ENCODE data around the gene SHISA5.

The SHISA5 gene

GRCh38 chr3:48423241-48423882, 80.6 kb downstream of the SHISA5 start:
- no peak for TF ChIP-seq CTCF (IDR thresholded peaks at IDR 0.05; ENCODE audit: low read depth, low read length)
- DNase-seq (ENCODE audit: extremely low read depth, low read depth) = no peak

- TF ChIP-seq CTCF (IDR thresholded peaks at IDR 0.05; ENCODE audit: low read depth, low read length) = no peak
- no peak for DNase-seq (ENCODE audit: extremely low read depth, low read depth)
Measured at GRCh38 chr3:48422681-48423080, 81.3 kb downstream of the SHISA5 start.

GRCh38 chr3:48422272-48422671, 81.7 kb downstream of the SHISA5 start:
- no peak for TF ChIP-seq CTCF (IDR thresholded peaks at IDR 0.05; ENCODE audit: low read depth, low read length)
- DNase-seq (ENCODE audit: extremely low read depth, low read depth) = no peak

GRCh38 chr3:48420561-48420960, 83.4 kb downstream of the SHISA5 start:
- DNase-seq (ENCODE audit: extremely low read depth, low read depth) = no peak
- TF ChIP-seq CTCF (IDR thresholded peaks at IDR 0.05; ENCODE audit: low read depth, low read length) = no peak

GRCh38 chr3:48419597-48419996, 84.4 kb downstream of the SHISA5 start:
- no peak for TF ChIP-seq CTCF (IDR thresholded peaks at IDR 0.05; ENCODE audit: low read depth, low read length)
- no peak for DNase-seq (ENCODE audit: extremely low read depth, low read depth)

- no peak for DNase-seq (ENCODE audit: extremely low read depth, low read depth)
- TF ChIP-seq CTCF (IDR thresholded peaks at IDR 0.05; ENCODE audit: low read depth, low read length) = no peak
Measured at GRCh38 chr3:48419149-48419548, 84.8 kb downstream of the SHISA5 start.

GRCh38 chr3:48418651-48419050, 85.3 kb downstream of the SHISA5 start:
- TF ChIP-seq CTCF (IDR thresholded peaks at IDR 0.05; ENCODE audit: low read depth, low read length) = no peak
- DNase-seq (ENCODE audit: extremely low read depth, low read depth) = no peak

Measured in AG09319 (cell line).